Stimulated activated naive CD8-positive, alpha-beta T cell treated with anti-CD3 and anti-CD28 coated beads, Interleukin-15, amount 100 ng/mL, for 72 hours (primary cell): ENCODE measurements around the gene VGLL4.
"Not testable (repeated sequence)": the region's sequence is repeated elsewhere in the genome, so short reads cannot be mapped to it uniquely, and the experiment has no call there.

ENCODE experiments used
- ATAC-seq: fragments of 150-1000 bp; cut with Tn5 transposase; 2 replicates; pipeline ENCODE4 v1.10.0; 2021; ENCODE audit warnings: mild to moderate bottlenecking, moderate library complexity
- DNase-seq, 2 donors: peaks; one replicate each; pipeline ENCODE4 v3.0.0; 2021 to 2022
- H3K27ac Mint-ChIP-seq, 2 donors: one replicate each; pipeline ENCODE4 v1.8.0; 2022; ENCODE audit warnings: mild to moderate bottlenecking in 2 of 2, mixed read lengths in 2 of 2, moderate library complexity in 2 of 2
- H3K27me3 Mint-ChIP-seq: one replicate; pipeline ENCODE4 v1.8.0; 2022; ENCODE audit warnings: mixed read lengths
- H3K4me1 Mint-ChIP-seq: one replicate; pipeline ENCODE4 v1.8.0; 2022; ENCODE audit warnings: mild to moderate bottlenecking, mixed read lengths
- H3K4me3 Mint-ChIP-seq, 2 donors: one replicate each; pipeline ENCODE4 v1.8.0; 2022; ENCODE audit warnings: mild to moderate bottlenecking in 2 of 2, mixed read lengths in 2 of 2, moderate library complexity in 1 of 2
- H3K9me3 Mint-ChIP-seq, 2 donors: one replicate each; pipeline ENCODE4 v1.8.0; 2022; ENCODE audit warnings: mixed read lengths in 2 of 2

Gene VGLL4

DNA sequence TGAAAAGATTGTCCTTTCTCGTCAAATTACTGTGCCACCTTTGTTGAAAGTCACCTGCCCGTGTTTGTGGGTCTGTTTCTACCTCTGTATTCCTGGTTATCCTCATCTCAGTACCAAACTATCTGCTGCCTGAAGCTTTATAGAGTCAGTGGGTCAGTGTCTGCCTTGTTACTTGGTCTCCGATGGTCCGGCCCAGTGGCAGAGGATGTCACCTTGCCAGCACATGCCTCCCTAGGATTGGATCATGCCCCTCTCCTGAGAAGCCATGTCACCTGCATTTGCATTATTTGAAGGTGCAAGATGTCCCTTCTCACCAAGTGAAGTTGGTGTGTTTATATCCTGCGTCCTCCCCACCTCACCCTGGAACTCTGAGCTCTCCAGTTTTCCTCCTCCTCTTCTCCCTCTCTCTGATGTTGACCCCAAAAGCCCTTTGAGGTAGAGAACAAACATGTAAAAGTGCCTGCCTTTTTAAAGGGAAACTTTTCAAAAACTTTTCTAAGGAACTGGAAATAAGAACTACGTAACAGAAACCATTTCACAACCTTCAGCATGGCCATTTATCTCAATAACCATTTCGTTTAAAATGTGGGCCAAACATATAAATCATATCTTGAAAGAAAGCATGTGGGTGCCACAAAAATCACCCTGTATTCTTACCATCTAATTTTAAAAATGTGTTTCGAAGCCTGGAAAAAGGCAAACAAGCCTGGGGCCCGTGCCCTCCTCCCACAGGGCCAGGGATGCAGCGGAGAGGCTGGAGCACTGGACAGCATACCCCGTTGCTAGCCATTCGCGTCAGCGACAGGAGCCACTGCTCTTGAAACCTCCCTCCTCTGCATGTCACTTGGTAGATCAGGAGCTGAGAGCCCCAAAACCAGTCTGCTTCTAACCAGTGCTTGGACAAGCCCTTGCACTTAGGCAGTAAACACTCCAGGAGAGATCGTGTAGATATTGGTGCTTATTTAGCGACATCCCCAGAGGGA, 102.1 kb downstream of the VGLL4 start:
- ATAC-seq (no peak), DNase-seq (no peak)
- Mint-ChIP-seq H3K27ac (no peak overlapping the region), H3K27me3 (no peaks in the 10 kb centered on the region), H3K4me1 (no peaks in the 10 kb centered on the region), H3K4me3 (no peak overlapping the region), H3K9me3 (peaks cover 0 to 1% of the 10 kb centered on the region in 2 donors)

GRCh38 chr3:11539677-11540076, 104.0 kb downstream of the VGLL4 start:
- DNase-seq (no peak), ATAC-seq (no peak)
- Mint-ChIP-seq H3K27ac (no peak overlapping the region), H3K4me1 (no peaks in the 10 kb centered on the region), H3K27me3 (no peaks in the 10 kb centered on the region), H3K4me3 (no peak overlapping the region), H3K9me3 (no peaks in the 10 kb centered on the region)

DNA sequence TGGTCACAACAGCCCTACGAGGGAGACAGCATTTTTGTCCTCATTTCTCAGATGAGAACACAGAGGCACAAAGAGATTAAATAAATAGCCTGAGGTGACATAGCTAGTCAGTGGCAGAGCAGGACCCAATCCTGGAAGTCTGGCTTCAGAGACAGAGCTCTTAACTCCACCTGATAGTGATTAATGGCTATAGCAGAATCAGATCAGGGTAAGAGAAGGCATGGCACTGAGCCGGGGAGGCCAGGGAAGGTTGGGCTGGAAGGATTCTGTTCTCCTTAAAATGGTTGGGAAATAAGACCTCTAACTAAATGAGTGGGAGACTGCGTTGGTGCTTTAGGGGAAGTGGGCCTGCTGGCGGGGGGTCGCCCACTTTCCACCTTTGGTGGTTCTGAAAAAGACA, 104.5 kb downstream of the VGLL4 start:
- no peaks in the 10 kb centered on the region for H3K4me1 Mint-ChIP-seq

GRCh38 chr3:11538581-11538980, 105.1 kb downstream of the VGLL4 start:
- Mint-ChIP-seq H3K4me1 (no peaks in the 10 kb centered on the region), H3K9me3 (no peaks in the 10 kb centered on the region), H3K4me3 (no peak overlapping the region), H3K27ac (no peak overlapping the region), H3K27me3 (no peaks in the 10 kb centered on the region)
- DNase-seq (no peak), ATAC-seq (no peak)

More for the DNA sequence above, 104.5 kb downstream of the VGLL4 start:
- H3K4me3 Mint-ChIP-seq = no peak overlapping the region
- no peaks in the 10 kb centered on the region for H3K9me3 Mint-ChIP-seq
- ATAC-seq (no peak), DNase-seq (no peak)
- no peaks in the 10 kb centered on the region for H3K27me3 Mint-ChIP-seq
- peak overlapping the region in 1 of 2 donors; percentile 76 for H3K27ac Mint-ChIP-seq

GRCh38 chr3:11536936-11537612, 106.6 kb downstream of the VGLL4 start:
- ATAC-seq = no peak
- no peak for DNase-seq
- Mint-ChIP-seq H3K27ac (no peak overlapping the region), H3K27me3 (no peaks in the 10 kb centered on the region), H3K9me3 (no peaks in the 10 kb centered on the region), H3K4me1 (no peaks in the 10 kb centered on the region), H3K4me3 (no peak overlapping the region)

DNA sequence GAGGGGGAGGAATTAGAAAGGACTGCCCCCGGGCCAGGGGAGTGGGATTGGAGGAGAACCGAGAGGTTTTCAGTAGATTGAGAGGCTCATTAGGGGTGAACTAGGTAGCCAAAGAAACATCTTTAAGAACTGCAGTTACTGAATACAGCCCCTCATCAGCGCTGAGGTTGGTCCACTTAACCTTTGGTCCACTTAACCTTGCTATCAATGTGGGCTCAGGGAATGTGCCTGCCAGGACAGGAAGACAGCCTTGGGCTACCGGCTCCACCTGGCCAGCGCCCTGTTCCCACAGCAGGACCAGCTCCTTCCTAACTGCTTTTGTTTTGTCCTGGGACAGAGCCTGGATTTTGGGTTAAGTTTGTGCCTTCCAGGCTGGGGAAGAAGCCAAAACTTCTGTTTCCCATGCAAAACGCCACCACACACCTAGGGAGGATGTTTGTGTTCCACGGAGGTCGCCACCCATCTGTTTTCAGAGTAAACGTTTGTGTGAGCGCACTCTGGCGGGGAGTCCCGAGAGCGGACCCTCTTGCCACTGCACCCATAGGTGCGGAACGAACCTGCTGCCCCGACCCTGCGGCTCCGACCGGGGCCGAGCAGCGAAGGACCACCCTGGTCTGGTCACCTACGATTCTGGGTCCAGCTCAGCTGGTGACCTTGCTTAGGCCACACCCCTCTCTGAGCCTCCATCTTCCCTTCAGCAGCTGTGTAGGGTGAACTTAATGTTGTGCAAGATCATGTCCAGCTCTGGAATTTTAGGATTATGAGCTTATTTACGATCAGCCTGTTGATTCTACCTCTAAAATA, 107.4 kb downstream of the VGLL4 start:
- no peak for ATAC-seq

GRCh38 chr3:11535243-11535960, 108.3 kb downstream of the VGLL4 start:
- Mint-ChIP-seq H3K9me3 (no peaks in the 10 kb centered on the region), H3K27me3 (no peaks in the 10 kb centered on the region), H3K4me1 (no peaks in the 10 kb centered on the region), H3K4me3 (no peak overlapping the region), H3K27ac (peak overlapping the region in 1 of 2 donors; percentile 76)
- ATAC-seq = no peak
- DNase-seq = no peak

More for the DNA sequence above, 107.4 kb downstream of the VGLL4 start:
- Mint-ChIP-seq H3K27ac (no peak overlapping the region), H3K27me3 (no peaks in the 10 kb centered on the region), H3K4me3 (no peak overlapping the region), H3K4me1 (no peaks in the 10 kb centered on the region), H3K9me3 (no peaks in the 10 kb centered on the region)
- DNase-seq = no peak

- Mint-ChIP-seq H3K27ac (no peak overlapping the region), H3K4me3 (no peak overlapping the region), H3K4me1 (no peaks in the 10 kb centered on the region), H3K27me3 (no peaks in the 10 kb centered on the region), H3K9me3 (no peaks in the 10 kb centered on the region)
- no peak for DNase-seq
- ATAC-seq = no peak
These were observed 109.0 kb downstream of the VGLL4 start for GRCh38 chr3:11534793-11535101.

DNA sequence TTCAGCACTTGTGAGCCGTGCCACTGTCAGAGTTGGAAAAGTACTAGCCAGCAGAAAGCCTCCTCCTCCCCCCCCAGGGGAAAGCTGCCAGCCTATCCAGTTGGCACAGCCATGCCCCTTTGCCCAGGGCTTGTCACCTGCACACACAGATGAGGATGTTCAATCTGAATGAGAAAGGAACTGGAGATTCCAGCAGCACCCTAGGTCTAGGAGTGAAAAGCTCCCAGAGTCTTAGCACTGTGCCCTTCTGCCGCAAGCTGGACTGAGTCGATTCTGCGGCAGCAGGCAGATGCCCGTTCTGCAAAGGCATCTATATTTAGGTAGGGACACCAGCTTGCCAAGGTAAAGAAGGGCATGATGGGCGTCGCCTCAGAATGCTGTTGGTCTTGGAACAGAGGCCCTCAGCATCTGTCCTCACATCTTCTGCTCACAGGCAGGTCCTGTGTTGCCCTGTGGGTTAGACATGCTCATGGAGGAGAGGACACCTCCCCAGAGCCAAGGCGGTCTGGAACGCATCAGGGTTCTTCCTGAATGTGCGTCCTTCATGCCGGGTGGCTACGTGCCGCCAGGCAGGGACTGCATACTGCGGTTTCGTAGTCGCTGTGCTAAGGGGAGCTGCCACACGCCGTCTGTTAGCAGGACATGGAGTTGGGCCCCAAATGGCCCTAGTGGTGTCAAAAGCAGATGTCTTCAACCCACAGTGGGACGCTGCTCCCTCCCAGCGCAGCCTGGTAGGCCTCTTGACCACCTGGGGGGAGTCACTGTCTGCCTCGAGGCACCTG, 109.5 kb downstream of the VGLL4 start:
- H3K27ac Mint-ChIP-seq = peak overlapping the region in 1 of 2 donors; percentile 80
- no peak for ATAC-seq

DNA sequence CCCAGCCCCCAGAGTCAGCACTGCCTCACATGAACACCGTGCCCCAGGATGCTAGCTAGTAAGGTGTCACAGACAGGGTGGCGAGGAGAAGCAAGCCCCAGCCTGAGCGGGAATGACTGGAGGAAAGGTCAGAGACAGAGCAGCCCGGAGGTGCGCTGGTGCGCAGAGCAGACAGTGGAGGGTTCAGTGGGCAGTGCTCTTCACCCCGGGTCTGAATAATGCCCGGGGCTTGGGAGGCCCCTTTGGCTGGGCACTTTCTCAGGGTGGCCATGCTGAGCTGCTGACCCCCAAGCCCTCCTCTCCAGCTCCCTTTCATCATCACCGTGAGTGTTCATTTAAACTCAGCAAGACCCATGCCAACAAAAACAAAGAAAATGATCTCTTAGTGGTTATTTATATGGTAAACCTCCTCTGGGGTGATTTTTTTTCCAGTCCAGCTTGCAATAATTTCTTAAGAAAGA, 110.8 kb downstream of the VGLL4 start:
- Mint-ChIP-seq H3K27ac (peak overlapping the region in 1 of 2 donors; percentile 68), H3K4me3 (no peak overlapping the region), H3K27me3 (no peaks in the 10 kb centered on the region), H3K9me3 (no peaks in the 10 kb centered on the region), H3K4me1 (no peaks in the 10 kb centered on the region)
- ATAC-seq (no peak), DNase-seq (no peak)

More for the DNA sequence above, 109.5 kb downstream of the VGLL4 start:
- Mint-ChIP-seq H3K4me3 (no peak overlapping the region), H3K4me1 (no peaks in the 10 kb centered on the region), H3K9me3 (no peaks in the 10 kb centered on the region), H3K27me3 (no peaks in the 10 kb centered on the region)
- no peak for DNase-seq

GRCh38 chr3:11530153-11530721, 113.5 kb downstream of the VGLL4 start:
- no peak overlapping the region for H3K4me3 Mint-ChIP-seq
- H3K9me3 Mint-ChIP-seq = no peaks in the 10 kb centered on the region
- H3K4me1 Mint-ChIP-seq = no peaks in the 10 kb centered on the region
- no peaks in the 10 kb centered on the region for H3K27me3 Mint-ChIP-seq
- ATAC-seq = no peak
- no peak for DNase-seq
- H3K27ac Mint-ChIP-seq = peak overlapping the region in 1 of 2 donors; percentile 82

- Mint-ChIP-seq H3K27me3 (no peaks in the 10 kb centered on the region), H3K4me3 (no peak overlapping the region), H3K4me1 (no peaks in the 10 kb centered on the region), H3K27ac (no peak overlapping the region), H3K9me3 (no peaks in the 10 kb centered on the region)
- no peak for DNase-seq
- no peak for ATAC-seq
These were observed 114.4 kb downstream of the VGLL4 start for GRCh38 chr3:11529281-11529680.

DNA sequence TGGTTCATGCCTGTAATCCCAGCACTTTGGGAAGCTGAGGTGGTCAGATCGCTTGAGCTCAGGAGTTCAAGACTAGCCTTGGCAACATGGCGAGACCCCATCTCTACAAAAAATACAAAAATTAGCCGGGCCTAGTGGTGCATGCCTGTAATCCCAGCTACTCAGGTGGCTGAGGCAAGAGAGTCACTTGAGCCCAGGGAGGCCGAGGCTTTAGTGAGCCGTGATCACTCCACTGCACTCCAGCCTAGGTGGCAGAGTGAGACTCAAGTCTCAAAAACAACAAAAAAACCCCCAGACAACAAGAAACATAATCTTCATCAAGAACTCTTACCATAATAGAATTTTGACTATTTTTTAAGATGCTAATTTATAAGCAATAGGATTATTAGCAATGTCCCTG, 117.6 kb downstream of the VGLL4 start:
- not testable (repeated sequence) for H3K9me3 Mint-ChIP-seq

GRCh38 chr3:11523572-11524101, 120.1 kb downstream of the VGLL4 start:
- Mint-ChIP-seq H3K9me3 (no peaks in the 10 kb centered on the region), H3K27me3 (no peaks in the 10 kb centered on the region), H3K4me3 (no peak overlapping the region), H3K4me1 (no peaks in the 10 kb centered on the region), H3K27ac (no peak overlapping the region)
- no peak for ATAC-seq
- no peak for DNase-seq

More for the DNA sequence above, 117.6 kb downstream of the VGLL4 start:
- not testable (repeated sequence) for H3K27me3 Mint-ChIP-seq, H3K27ac Mint-ChIP-seq, DNase-seq, ATAC-seq, H3K4me3 Mint-ChIP-seq, H3K4me1 Mint-ChIP-seq
